ENCODE measurements around the gene C9orf85.
"Not testable (repeated sequence)": the region's sequence is repeated elsewhere in the genome, so short reads cannot be mapped to it uniquely, and the experiment has no call there.

The C9orf85 gene

GRCh38 chr9:72006501-72006900, 95.1 kb downstream of the C9orf85 start:
- no peak for DNase-seq (ENCODE audit: low read depth)

- not testable (repeated sequence) for DNase-seq (ENCODE audit: low read depth)
These were observed 96.3 kb downstream of the C9orf85 start for GRCh38 chr9:72007726-72008125.

GRCh38 chr9:72012646-72013045, 101.2 kb downstream of the C9orf85 start:
- no peak for DNase-seq (ENCODE audit: low read depth)

GRCh38 chr9:72013292-72013760, 101.9 kb downstream of the C9orf85 start:
- no peak for DNase-seq (ENCODE audit: low read depth)

- peak; percentile 61 for DNase-seq (ENCODE audit: low read depth)
These were observed 111.4 kb downstream of the C9orf85 start for GRCh38 chr9:72022841-72023240.
